CD14-positive monocyte (primary cell): ENCODE data around the gene POR. TPM values are rescaled to one million over a fixed set of nuclear protein-coding genes. Genes with fewer than 3 reads are reported as not detected.
A peak's percentile ranks its signal among the peaks of the same experiment; 100 is the strongest.

Source experiments
- DNase-seq, 3 donors: peaks; one replicate each; pipeline ENCODE4 v3.0.0-alpha.2; 2011 to 2022
- H2AFZ ChIP-seq: 2 replicates; pipeline ENCODE4 v1.6.0; 2012; ENCODE audit warnings: mild to moderate bottlenecking, low read depth, low read length, inconsistent platforms; ENCODE audit not compliant: insufficient read depth, poor library complexity, severe bottlenecking
- H3K27ac ChIP-seq, 2 donors: 1 replicate in 1 of 2; 2 replicates in 1 of 2; pipeline ENCODE4 v1.5.1; 2012 to 2013; ENCODE audit warnings: low read length in 2 of 2, control low read depth in 1 of 2, inconsistent platforms in 1 of 2, low read depth in 1 of 2, mild to moderate bottlenecking in 1 of 2
- H3K27me3 ChIP-seq, 2 donors: one replicate each; pipeline versions ENCODE4 v1.6.0 to v1.6.1; 2011 to 2013; ENCODE audit warnings: low read length in 2 of 2; ENCODE audit not compliant: control insufficient read depth in 2 of 2, insufficient read depth in 2 of 2
- H3K36me3 ChIP-seq, 2 donors: replicated peaks in 1 of 2; 1 replicate in 1 of 2; 2 replicates in 1 of 2; pipeline versions ENCODE4 v1.5.1 to v1.6.1; 2012 to 2013; ENCODE audit warnings: low read length in 2 of 2, control low read depth in 1 of 2, inconsistent platforms in 1 of 2, mild to moderate bottlenecking in 1 of 2; ENCODE audit not compliant: insufficient read depth in 2 of 2, control insufficient read depth in 1 of 2
- H3K4me1 ChIP-seq, 2 donors: 1 replicate in 1 of 2; 2 replicates in 1 of 2; pipeline versions ENCODE4 v1.5.1 to v1.6.1; 2012 to 2013; ENCODE audit warnings: low read length in 2 of 2, control low read depth in 1 of 2, inconsistent platforms in 1 of 2, mild to moderate bottlenecking in 1 of 2, moderate library complexity in 1 of 2; ENCODE audit not compliant: insufficient read depth in 2 of 2, control insufficient read depth in 1 of 2
- H3K4me2 ChIP-seq: replicated peaks from 2 replicates; pipeline ENCODE3; 2012; ENCODE audit warnings: low read length, moderate library complexity, mild to moderate bottlenecking; ENCODE audit not compliant: poor library complexity, severe bottlenecking; ENCODE audit errors: extremely low read depth
- H3K4me3 ChIP-seq, 3 experiments: fragments of 200-600 bp in 1 of 3; sonication (generic) in 1 of 3; replicated peaks in 1 of 3; 1 replicate in 2 of 3; 2 replicates in 1 of 3; pipeline ENCODE4 v1.5.1; 2011 to 2013; ENCODE audit warnings: low read length in 3 of 3, mild to moderate bottlenecking in 3 of 3, control low read depth in 2 of 3, low read depth in 2 of 3, inconsistent platforms in 1 of 3, moderate library complexity in 1 of 3
- H3K79me2 ChIP-seq: 2 replicates; pipeline ENCODE4 v1.6.0; 2012; ENCODE audit warnings: mild to moderate bottlenecking, control low read depth, inconsistent platforms, low read length, moderate library complexity; ENCODE audit not compliant: insufficient read depth
- H3K9ac ChIP-seq: 2 replicates; pipeline ENCODE4 v1.6.0; 2017; ENCODE audit warnings: low read length, mild to moderate bottlenecking; ENCODE audit not compliant: insufficient read depth, poor library complexity, severe bottlenecking
- H3K9me3 ChIP-seq, 2 donors: replicated peaks in 1 of 2; 1 replicate in 1 of 2; 2 replicates in 1 of 2; pipeline versions ENCODE4 v1.5.1 to v1.6.1; 2012 to 2013; ENCODE audit warnings: low read length in 2 of 2, control low read depth in 1 of 2; ENCODE audit not compliant: control insufficient read depth in 1 of 2, insufficient read depth in 1 of 2
- H4K20me1 ChIP-seq: 2 replicates; pipeline ENCODE4 v1.6.0; 2012; ENCODE audit warnings: mild to moderate bottlenecking, low read length, control low read depth, moderate library complexity; ENCODE audit not compliant: insufficient read depth
- H3K27ac Mint-ChIP-seq, 7 donors: one replicate each; pipeline ENCODE4 v1.8.0; 2020; ENCODE audit warnings: mild to moderate bottlenecking in 7 of 7, mixed read lengths in 7 of 7, moderate library complexity in 6 of 7, inconsistent platforms in 2 of 7
- H3K27me3 Mint-ChIP-seq, 3 donors: one replicate each; pipeline ENCODE4 v1.8.0; 2021 to 2022; ENCODE audit warnings: low read depth in 3 of 3, mild to moderate bottlenecking in 3 of 3, mixed read lengths in 3 of 3, moderate library complexity in 3 of 3, inconsistent platforms in 1 of 3
- H3K36me3 Mint-ChIP-seq, 2 donors: one replicate each; pipeline ENCODE4 v1.8.0; 2020; ENCODE audit warnings: mixed read lengths in 2 of 2, inconsistent platforms in 1 of 2, mild to moderate bottlenecking in 1 of 2
- H3K4me1 Mint-ChIP-seq: one replicate; pipeline ENCODE4 v1.8.0; 2020; ENCODE audit warnings: mild to moderate bottlenecking, mixed read lengths
- H3K4me3 Mint-ChIP-seq, 2 donors: one replicate each; pipeline ENCODE4 v1.8.0; 2020; ENCODE audit warnings: mild to moderate bottlenecking in 2 of 2, mixed read lengths in 2 of 2, moderate library complexity in 1 of 2
- H3K9me3 Mint-ChIP-seq, 7 donors: one replicate each; pipeline ENCODE4 v1.8.0; 2020 to 2022; ENCODE audit warnings: mixed read lengths in 7 of 7, mild to moderate bottlenecking in 6 of 7, moderate library complexity in 6 of 7, inconsistent platforms in 2 of 7
- WGBS: methylation state at CpG from one replicate; pipeline ENCODE4 v1.1.5; 2013; ENCODE audit warnings: missing lambda C conversion rate; ENCODE audit not compliant: insufficient coverage; 5-methylcytosine and 5-hydroxymethylcytosine counted together
- intact Hi-C, 2 donors: fragments of 100-400 bp; cut with micrococcal nuclease; formaldehyde crosslinking; loops; one replicate each; pipeline versions ENCODE4 v1.15.0 to v1.15.1; 2023
- polyA plus RNA-seq, 3 donors: library from polyadenylated mRNA; depleted of rRNA in 1 of 3; unstranded in 2 of 3; stranded (reverse) in 1 of 3; fragments of 300-500 nt in 2 of 3; fragments of >200 nt in 1 of 3; fragmentation: Illumina TruSeq in 2 of 3; gene quantifications; 1 replicate in 2 of 3; 2 replicates in 1 of 3; pipeline ENCODE4 v1.2.3, GENCODE V29; 2012 to 2021
- TF ChIP-seq, protein P1 (sequence below): fragments of 200-600 bp; IDR thresholded peaks from one replicate; pipeline ENCODE4 v1.8.0; 2022; ENCODE audit warnings: antibody characterized with exemption, mild to moderate bottlenecking

POR gene
- polyA plus RNA-seq, 3 donors, result 90.5 to 102 (median 98.1) TPM

DNA sequence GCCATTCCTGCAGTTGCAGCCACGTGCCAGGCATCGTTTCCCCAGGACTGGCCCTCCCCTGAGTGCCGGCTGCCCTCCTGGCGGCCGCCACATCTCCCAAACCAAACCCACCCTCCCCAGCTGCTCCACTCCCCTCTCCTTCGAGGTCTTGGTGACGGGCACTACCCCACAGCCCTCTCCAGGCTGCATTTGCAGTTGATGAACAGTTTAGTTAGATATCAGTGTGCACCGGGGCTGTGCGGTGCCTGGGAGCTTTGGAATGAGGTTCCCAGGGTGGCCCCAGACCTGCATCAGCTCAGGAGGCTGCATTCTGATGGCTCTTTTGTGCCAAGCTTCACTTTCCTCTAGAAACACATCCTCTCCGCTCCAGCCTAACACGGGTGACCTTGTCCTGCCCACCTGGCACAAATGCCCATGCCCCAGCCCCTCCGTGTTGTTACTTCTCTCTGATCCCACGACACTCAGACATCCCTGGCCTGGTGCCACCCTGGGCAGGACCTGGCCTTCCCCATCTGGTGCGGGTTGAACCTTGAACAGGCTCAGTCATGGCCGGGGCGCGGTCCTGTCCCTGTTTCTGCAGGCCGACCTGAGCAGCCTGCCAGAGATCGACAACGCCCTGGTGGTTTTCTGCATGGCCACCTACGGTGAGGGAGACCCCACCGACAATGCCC, 64.9 kb downstream of the POR start:
- Mint-ChIP-seq H3K4me1 (no peaks in the 10 kb centered on the region), H3K27me3 (no peaks in the 10 kb centered on the region), H3K27ac (peak overlapping the region in 3 of 7 donors; percentile 31 to 79 (median 50)), H3K36me3 (peaks cover 48 to 77% of the 10 kb centered on the region in 2 donors), H3K4me3 (peak overlapping the region in 1 of 2 donors; percentile 25), H3K9me3 (peaks cover 0 to 2% (median 0%) of the 10 kb centered on the region in 7 donors)
- Histone ChIP-seq H4K20me1 (peaks cover 28% of the 10 kb centered on the region), H3K9me3 (no peaks in the 10 kb centered on the region), H3K36me3 (peaks cover 57 to 82% of the 10 kb centered on the region in 2 donors), H3K27me3 (no peaks in the 10 kb centered on the region), H3K4me2 (no peak overlapping the region), H3K9ac (no peak overlapping the region), H3K4me3 (no peak overlapping the region), H3K27ac (no peak overlapping the region), H3K4me1 (no peaks in the 10 kb centered on the region), H2AFZ (no peak overlapping the region), H3K79me2 (no peaks in the 10 kb centered on the region)
- 95% methylated on average over 18 of the region's 22 CpGs for WGBS
- intact Hi-C loops, result no loop called here
- TF ChIP-seq, protein P1, sequence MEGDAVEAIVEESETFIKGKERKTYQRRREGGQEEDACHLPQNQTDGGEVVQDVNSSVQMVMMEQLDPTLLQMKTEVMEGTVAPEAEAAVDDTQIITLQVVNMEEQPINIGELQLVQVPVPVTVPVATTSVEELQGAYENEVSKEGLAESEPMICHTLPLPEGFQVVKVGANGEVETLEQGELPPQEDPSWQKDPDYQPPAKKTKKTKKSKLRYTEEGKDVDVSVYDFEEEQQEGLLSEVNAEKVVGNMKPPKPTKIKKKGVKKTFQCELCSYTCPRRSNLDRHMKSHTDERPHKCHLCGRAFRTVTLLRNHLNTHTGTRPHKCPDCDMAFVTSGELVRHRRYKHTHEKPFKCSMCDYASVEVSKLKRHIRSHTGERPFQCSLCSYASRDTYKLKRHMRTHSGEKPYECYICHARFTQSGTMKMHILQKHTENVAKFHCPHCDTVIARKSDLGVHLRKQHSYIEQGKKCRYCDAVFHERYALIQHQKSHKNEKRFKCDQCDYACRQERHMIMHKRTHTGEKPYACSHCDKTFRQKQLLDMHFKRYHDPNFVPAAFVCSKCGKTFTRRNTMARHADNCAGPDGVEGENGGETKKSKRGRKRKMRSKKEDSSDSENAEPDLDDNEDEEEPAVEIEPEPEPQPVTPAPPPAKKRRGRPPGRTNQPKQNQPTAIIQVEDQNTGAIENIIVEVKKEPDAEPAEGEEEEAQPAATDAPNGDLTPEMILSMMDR, result no peak
- no peak for DNase-seq

DNA sequence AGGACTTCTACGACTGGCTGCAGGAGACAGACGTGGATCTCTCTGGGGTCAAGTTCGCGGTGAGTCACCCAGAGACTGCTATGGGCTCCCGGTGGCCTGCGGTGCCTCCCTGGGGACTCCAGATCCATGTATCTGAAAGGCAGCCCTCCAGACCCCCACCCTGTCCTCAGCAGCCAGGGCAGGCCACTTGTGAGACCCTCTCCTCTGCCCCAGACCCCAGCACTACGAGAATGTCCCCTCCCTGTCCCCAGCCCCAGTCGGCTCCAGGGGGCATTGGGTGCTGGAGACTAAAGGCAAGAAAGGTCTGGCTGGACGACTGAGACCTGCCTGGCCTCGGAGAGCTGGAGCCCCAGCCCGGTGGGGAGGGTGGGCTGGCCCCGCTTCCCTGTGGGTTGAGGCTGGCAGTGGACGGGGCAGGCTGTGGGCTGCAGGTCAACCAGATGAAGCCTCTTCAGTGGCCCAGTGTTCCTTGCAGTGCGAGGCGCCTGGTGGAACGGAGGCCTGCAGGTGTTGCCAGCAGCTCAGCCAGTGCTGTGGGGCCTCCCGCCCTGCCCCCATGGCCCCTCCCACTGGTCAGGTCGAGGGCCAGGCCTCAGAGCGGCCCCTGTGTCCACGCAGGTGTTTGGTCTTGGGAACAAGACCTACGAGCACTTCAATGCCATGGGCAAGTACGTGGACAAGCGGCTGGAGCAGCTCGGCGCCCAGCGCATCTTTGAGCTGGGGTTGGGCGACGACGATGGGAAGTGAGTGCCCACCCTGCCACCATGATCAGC, 65.7 kb downstream of the POR start:
- no peak overlapping the region for H3K27ac ChIP-seq
- Mint-ChIP-seq H3K9me3 (peaks cover 0 to 2% (median 0%) of the 10 kb centered on the region in 7 donors), H3K27me3 (no peaks in the 10 kb centered on the region), H3K4me1 (no peaks in the 10 kb centered on the region), H3K36me3 (peaks cover 44 to 77% of the 10 kb centered on the region in 2 donors), H3K4me3 (no peak overlapping the region), H3K27ac (peak overlapping the region in 3 of 7 donors; percentile 8 to 79 (median 20))
- no peak overlapping the region for H2AFZ ChIP-seq
- no peak overlapping the region for H3K4me3 ChIP-seq
- H3K27me3 ChIP-seq, result no peaks in the 10 kb centered on the region
- WGBS, result 96% methylated on average over 27 of the region's 29 CpGs
- TF ChIP-seq, protein P1, result no peak
- H3K36me3 ChIP-seq, result peaks cover 65 to 83% of the 10 kb centered on the region in 2 donors
- no peak for DNase-seq
- no peaks in the 10 kb centered on the region for H3K4me1 ChIP-seq
- no peaks in the 10 kb centered on the region for H3K9me3 ChIP-seq
- no peaks in the 10 kb centered on the region for H3K79me2 ChIP-seq
- no peak overlapping the region for H3K9ac ChIP-seq
- intact Hi-C loops, result no loop called here
- peaks cover 27% of the 10 kb centered on the region for H4K20me1 ChIP-seq
- H3K4me2 ChIP-seq, result no peak overlapping the region
